Nephron (organoid): ENCODE results near the gene CDK5RAP1.
"Not testable (repeated sequence)": the region's sequence is repeated elsewhere in the genome, so short reads cannot be mapped to it uniquely, and the experiment has no call there.

Experiments
- H3K27ac Mint-ChIP-seq, 3 experiments: 2 replicates each; pipeline ENCODE4 v1.8.0; 2020; ENCODE audit warnings: mixed read lengths in 3 of 3, mild to moderate bottlenecking in 2 of 3, moderate library complexity in 1 of 3
- H3K27me3 Mint-ChIP-seq: 2 replicates; pipeline ENCODE4 v1.8.0; 2021; ENCODE audit warnings: low read depth, mild to moderate bottlenecking, moderate library complexity, mixed read lengths
- H3K36me3 Mint-ChIP-seq: 2 replicates; pipeline ENCODE4 v1.8.0; 2020; ENCODE audit warnings: low read depth, mixed read lengths
- H3K4me1 Mint-ChIP-seq: 2 replicates; pipeline ENCODE4 v1.8.0; 2020; ENCODE audit warnings: mixed read lengths
- H3K4me3 Mint-ChIP-seq, 3 experiments: 2 replicates each; pipeline ENCODE4 v1.8.0; 2020; ENCODE audit warnings: mild to moderate bottlenecking in 3 of 3, mixed read lengths in 3 of 3, moderate library complexity in 2 of 3
- H3K9me3 Mint-ChIP-seq: 2 replicates; pipeline ENCODE4 v1.8.0; 2020; ENCODE audit warnings: mixed read lengths
- CTCF ChIP-seq, 3 experiments: fragments of 200-600 bp; sonication (generic); IDR thresholded peaks; one replicate each; pipeline ENCODE4 v1.5.0; 2021; ENCODE audit warnings: antibody characterized with exemption in 3 of 3; ENCODE audit not compliant: unreplicated experiment in 3 of 3

The CDK5RAP1 gene

GRCh38 chr20:33437141-33437911 is 36.0 kb upstream of the CDK5RAP1 start:
- Mint-ChIP-seq H3K27me3 (no peaks in the 10 kb centered on the region), H3K9me3 (no peaks in the 10 kb centered on the region), H3K36me3 (peaks cover 8% of the 10 kb centered on the region), H3K4me3 (no peak overlapping the region), H3K4me1 (peaks cover 10% of the 10 kb centered on the region), H3K27ac (peak overlapping the region in 2 of 3 experiments; percentile 49 to 56)
- TF ChIP-seq CTCF (IDR thresholded peaks at IDR 0.05; ENCODE audit: unreplicated experiment in 3 of 3) = no peak

GRCh38 chr20:33434434-33434833 is 33.1 kb upstream of the CDK5RAP1 start:
- no peaks in the 10 kb centered on the region for H3K9me3 Mint-ChIP-seq
- no peaks in the 10 kb centered on the region for H3K27me3 Mint-ChIP-seq
- H3K27ac Mint-ChIP-seq = peak overlapping the region in 2 of 3 experiments; percentile 23 to 24
- H3K36me3 Mint-ChIP-seq = peaks cover 8% of the 10 kb centered on the region
- TF ChIP-seq CTCF (IDR thresholded peaks at IDR 0.05; ENCODE audit: unreplicated experiment in 3 of 3) = no peak
- H3K4me1 Mint-ChIP-seq = peaks cover 5% of the 10 kb centered on the region
- no peak overlapping the region for H3K4me3 Mint-ChIP-seq

GRCh38 chr20:33433465-33434234 is 32.3 kb upstream of the CDK5RAP1 start:
- no peaks in the 10 kb centered on the region for H3K27me3 Mint-ChIP-seq
- peak overlapping the region in 2 of 3 experiments; percentile 23 to 24 for H3K27ac Mint-ChIP-seq
- H3K36me3 Mint-ChIP-seq = peaks cover 8% of the 10 kb centered on the region
- H3K4me3 Mint-ChIP-seq = no peak overlapping the region
- TF ChIP-seq CTCF (IDR thresholded peaks at IDR 0.05; ENCODE audit: unreplicated experiment in 3 of 3) = no peak
- no peaks in the 10 kb centered on the region for H3K9me3 Mint-ChIP-seq
- peaks cover 5% of the 10 kb centered on the region for H3K4me1 Mint-ChIP-seq

- Mint-ChIP-seq H3K36me3 (peaks cover 8% of the 10 kb centered on the region), H3K27me3 (no peaks in the 10 kb centered on the region), H3K4me3 (no peak overlapping the region), H3K9me3 (no peaks in the 10 kb centered on the region), H3K4me1 (peaks cover 5% of the 10 kb centered on the region), H3K27ac (no peak overlapping the region)
- TF ChIP-seq CTCF (IDR thresholded peaks at IDR 0.05; ENCODE audit: unreplicated experiment in 3 of 3) = no peak
Measured at GRCh38 chr20:33431797-33432381, 30.6 kb upstream of the CDK5RAP1 start.

GRCh38 chr20:33423875-33424274 is 22.6 kb upstream of the CDK5RAP1 start:
- Mint-ChIP-seq H3K27ac (peak overlapping the region in 1 of 3 experiments; percentile 54), H3K4me1 (peaks cover 14% of the 10 kb centered on the region)

GRCh38 chr20:33423141-33423834 is 22.0 kb upstream of the CDK5RAP1 start:
- H3K9me3 Mint-ChIP-seq = no peaks in the 10 kb centered on the region
- peak overlapping the region in 1 of 3 experiments; percentile 54 for H3K27ac Mint-ChIP-seq
- no peak overlapping the region for H3K4me3 Mint-ChIP-seq
- no peaks in the 10 kb centered on the region for H3K27me3 Mint-ChIP-seq
- no peak for TF ChIP-seq CTCF (IDR thresholded peaks at IDR 0.05; ENCODE audit: unreplicated experiment in 3 of 3)
- no peaks in the 10 kb centered on the region for H3K36me3 Mint-ChIP-seq
- H3K4me1 Mint-ChIP-seq = peaks cover 14% of the 10 kb centered on the region

More at GRCh38 chr20:33423875-33424274, 22.6 kb upstream of the CDK5RAP1 start:
- not testable (repeated sequence) for H3K4me3 Mint-ChIP-seq, H3K36me3 Mint-ChIP-seq, H3K27me3 Mint-ChIP-seq, H3K9me3 Mint-ChIP-seq
